HUES6 (cell line): ENCODE results near the gene MOCOS.

Experiments
- H3K27ac ChIP-seq: 2 replicates; pipeline ENCODE4 v1.7.0; 2013; ENCODE audit warnings: low read depth, mild to moderate bottlenecking, low read length, inconsistent platforms
- H3K27me3 ChIP-seq: 2 replicates; pipeline ENCODE4 v1.6.1; 2013; ENCODE audit warnings: low read length; ENCODE audit not compliant: control insufficient read depth, insufficient read depth
- H3K36me3 ChIP-seq: 2 replicates; pipeline ENCODE4 v1.6.1; 2013; ENCODE audit warnings: low read length; ENCODE audit not compliant: control insufficient read depth, insufficient read depth
- H3K4me1 ChIP-seq: 2 replicates; pipeline ENCODE4 v1.6.1; 2013; ENCODE audit warnings: low read length; ENCODE audit not compliant: control insufficient read depth, insufficient read depth
- H3K4me3 ChIP-seq: 2 replicates; pipeline ENCODE4 v1.5.1; 2013; ENCODE audit warnings: low read depth, low read length
- H3K9ac ChIP-seq: one replicate; pipeline ENCODE4 v1.6.1; 2013; ENCODE audit warnings: mild to moderate bottlenecking, low read length
- H3K9me3 ChIP-seq: 2 replicates; pipeline ENCODE4 v1.6.1; 2013; ENCODE audit warnings: low read depth, low read length; ENCODE audit not compliant: control insufficient read depth, insufficient read depth

Gene MOCOS

GRCh38 chr18:36179562-36180355, 7.5 kb upstream of the MOCOS start:
- H3K36me3 ChIP-seq: peaks cover 26% of the 10 kb centered on the region
- H3K27me3 ChIP-seq: peaks cover 14% of the 10 kb centered on the region
- H3K9me3 ChIP-seq: no peaks in the 10 kb centered on the region
- no peak overlapping the region for H3K9ac ChIP-seq
- H3K4me3 ChIP-seq: no peak overlapping the region
- H3K27ac ChIP-seq: no peak overlapping the region
- no peaks in the 10 kb centered on the region for H3K4me1 ChIP-seq

- Histone ChIP-seq H3K27ac (no peak overlapping the region), H3K36me3 (peaks cover 10% of the 10 kb centered on the region), H3K4me1 (peaks cover 3% of the 10 kb centered on the region; the same call in 1 of the 2 replicates), H3K9me3 (no peaks in the 10 kb centered on the region), H3K27me3 (peaks cover 31% of the 10 kb centered on the region), H3K9ac (no peak overlapping the region), H3K4me3 (no peak overlapping the region)
Observed at GRCh38 chr18:36181441-36181840, 5.9 kb upstream of the MOCOS start.

GRCh38 chr18:36181898-36182506, 5.3 kb upstream of the MOCOS start:
- Histone ChIP-seq H3K36me3 (peaks cover 4% of the 10 kb centered on the region), H3K9me3 (no peaks in the 10 kb centered on the region)

GRCh38 chr18:36183033-36183432, 4.3 kb upstream of the MOCOS start:
- H3K9me3 ChIP-seq: no peaks in the 10 kb centered on the region
- H3K4me1 ChIP-seq: peaks cover 4% of the 10 kb centered on the region; the same call in 1 of the 2 replicates
- no peak overlapping the region for H3K4me3 ChIP-seq
- peaks cover 46% of the 10 kb centered on the region for H3K27me3 ChIP-seq
- no peaks in the 10 kb centered on the region for H3K36me3 ChIP-seq
- H3K27ac ChIP-seq: no peak overlapping the region
- no peak overlapping the region for H3K9ac ChIP-seq

More at GRCh38 chr18:36181898-36182506, 5.3 kb upstream of the MOCOS start:
- Histone ChIP-seq H3K4me3 (no peak overlapping the region), H3K4me1 (peaks cover 3% of the 10 kb centered on the region; the same call in 1 of the 2 replicates), H3K27ac (no peak overlapping the region), H3K27me3 (peaks cover 36% of the 10 kb centered on the region), H3K9ac (no peak overlapping the region)

- Histone ChIP-seq H3K4me1 (peaks cover 14% of the 10 kb centered on the region), H3K27me3 (peaks cover 56% of the 10 kb centered on the region), H3K4me3 (no peak overlapping the region), H3K9ac (no peak overlapping the region), H3K9me3 (no peaks in the 10 kb centered on the region), H3K36me3 (no peaks in the 10 kb centered on the region), H3K27ac (no peak overlapping the region)
Observed at GRCh38 chr18:36183987-36184386, 3.3 kb upstream of the MOCOS start.

- Histone ChIP-seq H3K4me3 (no peak overlapping the region), H3K36me3 (no peaks in the 10 kb centered on the region), H3K27me3 (peaks cover 64% of the 10 kb centered on the region), H3K27ac (no peak overlapping the region), H3K9me3 (no peaks in the 10 kb centered on the region), H3K9ac (no peak overlapping the region), H3K4me1 (peaks cover 18% of the 10 kb centered on the region)
Observed at GRCh38 chr18:36185157-36185556, 2.1 kb upstream of the MOCOS start.

- Histone ChIP-seq H3K27me3 (peaks cover 64% of the 10 kb centered on the region), H3K4me1 (peaks cover 18% of the 10 kb centered on the region), H3K4me3 (peak overlapping the region; percentile 90)
Observed at GRCh38 chr18:36185901-36186460, 1.3 kb upstream of the MOCOS start.

GRCh38 chr18:36186461-36187192, 670 bp upstream of the MOCOS start:
- Histone ChIP-seq H3K4me3 (peak overlapping the region; percentile 90), H3K27me3 (peaks cover 64% of the 10 kb centered on the region), H3K4me1 (peaks cover 18% of the 10 kb centered on the region), H3K27ac (no peak overlapping the region), H3K36me3 (no peaks in the 10 kb centered on the region; the same call in 1 of the 2 replicates), H3K9me3 (no peaks in the 10 kb centered on the region), H3K9ac (peak overlapping the region; percentile 85)

More at GRCh38 chr18:36185901-36186460, 1.3 kb upstream of the MOCOS start:
- no peaks in the 10 kb centered on the region for H3K9me3 ChIP-seq
- H3K9ac ChIP-seq: no peak overlapping the region
- no peaks in the 10 kb centered on the region for H3K36me3 ChIP-seq
- no peak overlapping the region for H3K27ac ChIP-seq

- Histone ChIP-seq H3K9me3 (no peaks in the 10 kb centered on the region), H3K27ac (no peak overlapping the region), H3K9ac (peak overlapping the region; percentile 85), H3K4me1 (peaks cover 18% of the 10 kb centered on the region), H3K27me3 (peaks cover 64% of the 10 kb centered on the region), H3K36me3 (no peaks in the 10 kb centered on the region; the same call in 1 of the 2 replicates), H3K4me3 (peak overlapping the region; percentile 90)
Observed at GRCh38 chr18:36187826-36188721, 777 bp downstream of the MOCOS start.

- Histone ChIP-seq H3K9me3 (no peaks in the 10 kb centered on the region), H3K9ac (no peak overlapping the region), H3K27ac (no peak overlapping the region), H3K4me3 (peak overlapping the region; percentile 90; the same call in 1 of the 2 replicates), H3K36me3 (no peaks in the 10 kb centered on the region; the same call in 1 of the 2 replicates), H3K4me1 (peaks cover 18% of the 10 kb centered on the region), H3K27me3 (peaks cover 59% of the 10 kb centered on the region)
Observed at GRCh38 chr18:36188916-36189315, 1.6 kb downstream of the MOCOS start.
